ENCODE data around the gene CALCR.
"Not testable (repeated sequence)": the region's sequence is repeated elsewhere in the genome, so short reads cannot be mapped to it uniquely, and the experiment has no call there.

The CALCR gene

DNA sequence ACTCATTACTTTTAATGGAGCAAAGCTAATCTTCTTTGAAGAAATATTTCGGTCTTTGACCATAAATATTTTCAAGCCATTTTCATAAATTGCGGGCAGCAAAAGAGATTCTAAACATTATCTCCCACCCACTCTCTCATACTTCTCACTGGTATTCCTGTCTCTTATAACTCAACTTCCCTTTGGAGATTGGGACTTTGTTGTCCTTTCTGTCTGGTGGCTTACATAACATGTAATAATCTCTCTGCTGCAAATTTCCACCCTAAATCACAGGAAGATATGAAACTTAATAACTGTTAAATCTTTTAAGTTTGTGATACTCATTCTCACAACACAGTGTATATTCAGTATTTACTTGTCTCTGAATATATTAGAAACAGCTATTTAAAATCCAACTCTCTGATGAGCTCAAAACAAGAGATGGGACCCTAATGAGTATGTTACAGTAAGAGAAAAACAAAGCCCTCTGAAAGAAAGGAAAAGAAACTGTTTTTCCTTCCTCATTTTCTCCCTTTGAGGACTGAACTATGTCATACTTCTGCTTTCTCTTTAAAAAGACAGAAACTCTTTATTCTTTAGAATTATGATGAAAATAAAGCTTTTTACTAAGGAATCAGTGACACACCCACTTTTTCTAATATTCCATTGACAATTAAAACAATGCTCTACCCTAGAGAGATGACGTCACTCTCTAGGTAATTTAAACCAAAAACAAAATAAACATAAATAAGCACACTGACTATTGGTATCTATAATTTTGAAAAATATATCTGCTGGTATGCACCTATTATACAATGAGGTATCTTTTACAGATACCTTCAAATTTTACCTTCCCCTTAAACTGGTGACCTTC is 14.7 kb downstream of the CALCR start:
- DNase-seq, result no peak

DNA sequence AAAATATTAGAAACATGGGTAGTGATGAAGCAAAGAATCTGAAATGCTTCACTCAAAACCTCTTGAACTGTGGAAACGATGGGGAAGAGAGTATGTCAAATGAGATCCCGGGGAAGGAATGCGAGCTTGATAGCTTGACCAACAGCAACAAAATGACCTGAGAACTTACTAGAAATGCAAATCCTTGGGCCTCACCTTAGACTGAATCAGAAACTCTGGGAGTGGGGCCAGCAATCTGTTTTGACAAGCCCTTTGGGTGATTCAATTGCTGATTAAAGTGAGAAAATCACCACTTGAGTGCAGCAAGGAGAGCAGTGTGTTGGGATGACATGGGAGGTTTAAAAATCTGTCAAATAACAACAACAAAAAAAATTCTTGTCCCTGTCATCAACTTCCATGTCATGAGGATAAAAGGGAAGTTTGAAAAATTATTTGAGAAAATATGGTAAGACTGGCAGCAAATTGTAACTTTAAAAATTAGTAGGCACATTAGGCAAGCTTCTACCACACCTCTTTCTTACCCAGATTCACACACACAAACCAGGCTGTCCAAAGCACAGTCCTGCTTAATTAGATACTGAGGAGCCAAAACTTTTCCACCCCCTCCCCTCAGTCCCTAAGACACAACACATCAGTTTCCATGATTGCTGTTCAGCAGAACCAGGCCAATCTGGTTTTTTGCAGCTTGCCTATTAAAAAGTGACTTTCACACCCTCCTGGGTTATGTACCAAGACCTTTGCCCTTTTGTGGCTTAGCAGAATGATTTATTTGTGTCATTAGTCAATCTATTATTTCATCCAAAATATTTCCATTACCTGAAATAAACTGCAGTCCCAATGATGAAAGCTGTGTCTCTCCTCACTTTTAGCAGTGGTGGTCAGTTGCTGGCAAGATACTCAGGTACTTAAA is 15.6 kb downstream of the CALCR start:
- DNase-seq, result no peak

DNA sequence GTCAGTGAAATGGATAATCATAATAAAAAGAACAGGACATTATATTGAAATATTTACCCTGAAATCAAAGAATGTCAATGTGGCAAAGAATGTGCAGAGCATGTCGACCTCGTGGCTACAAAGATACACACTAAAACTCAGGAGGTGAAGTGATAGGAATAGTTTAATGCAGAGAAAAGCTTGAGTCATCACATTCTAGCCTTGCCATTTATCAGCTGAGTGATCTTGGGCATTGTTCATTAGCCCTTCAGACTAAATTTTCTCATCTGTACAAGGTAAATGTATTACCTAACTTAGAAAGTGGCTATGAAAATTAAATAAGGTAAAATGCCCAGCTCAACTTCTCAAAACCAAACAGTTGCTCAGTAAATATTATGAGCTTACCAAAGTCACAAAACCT is 22.6 kb downstream of the CALCR start:
- DNase-seq, result no peak

DNA sequence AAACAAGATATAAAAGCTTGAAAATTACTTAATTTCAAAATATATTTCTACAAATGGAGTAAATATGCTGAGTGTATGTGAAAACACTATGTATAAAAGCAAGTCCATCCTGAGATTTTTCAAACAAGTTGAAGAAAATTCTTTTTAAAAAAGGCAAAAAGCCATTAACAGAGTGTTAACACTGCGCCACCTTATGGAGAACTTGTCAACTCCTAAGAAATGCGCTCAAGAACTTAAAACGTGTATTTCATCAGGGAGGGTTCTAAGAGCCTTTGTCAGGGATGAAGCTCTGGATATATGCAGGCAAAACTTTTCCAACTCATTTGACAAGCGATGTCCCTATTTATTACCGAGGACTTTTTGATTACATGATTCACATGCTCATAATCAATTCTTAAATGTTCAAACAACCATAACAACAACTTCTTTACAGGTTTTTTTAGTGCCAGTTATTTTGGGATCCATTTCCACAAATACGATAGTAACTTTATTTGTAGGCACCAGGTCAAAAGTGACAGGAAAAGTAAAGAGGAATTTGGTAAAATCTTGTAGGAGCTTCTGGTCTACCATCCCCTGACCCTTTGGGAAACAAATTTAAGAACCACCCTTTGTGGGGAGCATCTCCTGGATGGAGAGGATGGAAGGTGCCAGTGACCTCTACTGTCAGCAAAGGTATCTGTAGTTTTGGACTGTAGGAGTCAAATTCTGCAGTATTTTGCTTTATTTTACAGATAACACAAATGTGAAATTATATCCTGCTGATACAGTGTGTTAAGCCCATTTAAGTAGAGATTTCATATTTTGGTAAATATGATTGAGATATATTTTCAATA is 23.2 kb downstream of the CALCR start:
- DNase-seq, result no peak

DNA sequence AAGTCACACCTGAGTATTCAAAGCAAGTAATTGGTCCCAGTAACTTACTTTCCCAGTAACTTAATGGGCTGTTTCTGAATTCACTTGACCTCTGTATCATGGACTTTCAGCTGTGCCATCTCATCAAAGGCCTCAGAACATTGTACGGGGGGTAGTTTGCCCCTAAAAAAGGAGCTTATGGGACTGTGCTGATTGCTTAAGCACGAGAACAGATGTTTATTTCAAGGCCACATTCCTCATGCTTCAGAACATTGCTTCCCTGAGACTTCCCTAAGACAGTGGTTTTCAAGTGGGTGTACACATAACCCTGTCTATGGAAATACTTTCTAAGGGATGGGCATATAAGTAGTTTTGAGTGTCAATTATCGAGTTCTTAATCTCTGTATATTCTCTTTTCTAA is 26.8 kb downstream of the CALCR start:
- no peak for DNase-seq

DNA sequence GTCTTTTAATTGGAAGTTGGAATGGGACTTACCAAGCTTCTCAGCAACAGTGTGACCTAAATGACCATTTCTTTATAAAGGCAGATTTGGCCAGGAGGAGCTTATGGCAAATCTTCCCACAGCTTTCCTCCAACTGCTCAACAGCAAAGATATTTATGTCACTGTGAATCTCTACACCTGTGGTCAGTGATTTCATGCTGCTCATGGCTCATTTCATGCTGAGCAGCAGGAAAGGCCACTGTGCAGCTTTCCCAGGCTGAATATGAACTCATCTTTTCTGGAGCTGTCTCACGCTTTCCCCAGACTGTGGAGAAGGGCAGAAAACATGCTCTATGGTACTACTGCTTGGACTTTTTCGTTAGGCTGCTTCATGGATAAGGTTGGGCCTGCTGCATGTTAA is 29.8 kb downstream of the CALCR start:
- no peak for DNase-seq

DNA sequence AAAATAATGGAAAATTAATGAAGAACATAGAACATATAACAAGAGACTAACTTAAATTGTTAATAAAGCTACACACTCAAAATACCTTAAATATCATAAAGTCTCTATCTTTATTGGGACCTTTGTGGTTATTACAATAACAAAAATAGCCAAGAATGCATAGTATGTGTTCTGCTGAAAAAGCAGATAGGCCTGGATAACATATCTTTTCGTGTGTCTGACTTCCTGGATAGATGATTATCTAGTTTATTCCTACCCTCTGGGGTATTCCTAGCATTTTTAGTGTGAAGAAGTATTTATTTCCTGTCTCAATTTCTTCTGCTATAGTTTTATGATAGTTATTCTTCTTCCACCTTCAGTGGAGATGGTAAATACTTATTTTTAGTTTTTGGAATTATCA is 36.5 kb downstream of the CALCR start:
- DNase-seq, result no peak

DNA sequence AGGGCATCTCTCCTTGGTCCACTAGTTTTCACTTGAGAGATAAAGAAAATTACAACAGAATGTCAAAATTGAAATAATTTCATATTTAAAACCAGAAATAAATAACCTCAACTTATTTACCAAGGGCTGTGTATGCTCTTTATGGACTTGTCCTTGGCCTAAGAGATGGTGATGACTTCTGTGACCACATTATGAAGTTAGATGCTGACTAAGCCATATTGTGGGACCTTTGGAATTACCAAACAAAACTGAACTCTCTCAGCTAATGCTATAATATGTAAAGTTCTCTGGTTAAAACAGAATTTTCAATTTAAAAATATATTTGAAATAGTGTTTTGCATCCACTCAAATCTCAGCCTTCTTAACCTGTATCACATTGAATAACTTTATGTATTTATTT is 38.9 kb downstream of the CALCR start:
- no peak for DNase-seq

DNA sequence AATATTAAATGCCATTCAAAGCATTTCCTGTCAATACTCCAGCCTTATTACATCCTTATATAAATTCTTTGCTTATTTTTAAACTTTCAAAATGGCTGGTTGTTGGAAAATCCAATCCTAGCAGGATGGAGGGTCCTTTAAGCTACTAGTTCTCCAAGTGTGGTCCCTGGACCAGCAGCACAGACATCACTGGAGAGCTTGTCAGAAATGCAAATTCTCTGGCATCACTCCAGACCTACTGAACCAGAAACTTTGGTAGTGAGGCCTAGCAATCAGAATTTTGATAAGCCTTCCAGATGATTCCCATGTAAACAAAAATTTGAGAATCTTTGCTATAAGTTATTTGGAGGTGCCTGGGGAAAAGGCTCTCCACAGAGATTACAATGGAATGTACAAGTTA is 43.8 kb downstream of the CALCR start:
- no peak for DNase-seq

DNA sequence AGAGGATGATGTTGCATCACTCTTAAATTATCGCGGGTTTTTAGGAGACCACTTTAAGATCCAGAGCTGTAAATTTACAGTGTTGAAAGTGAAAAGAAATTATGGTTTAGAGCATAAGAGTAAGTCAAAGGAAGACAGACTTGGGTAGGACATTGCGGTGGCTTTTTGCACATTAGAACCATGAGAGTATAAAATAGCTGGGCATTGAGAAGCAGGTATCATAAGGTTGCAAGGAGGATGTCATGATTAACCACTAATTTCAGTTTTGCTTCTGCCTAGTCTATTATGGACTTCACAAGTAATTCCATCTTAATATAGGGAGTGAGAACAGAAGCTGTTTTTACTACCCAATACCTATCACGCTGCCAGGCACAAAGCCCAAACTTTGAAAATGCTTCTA is 57.7 kb downstream of the CALCR start:
- DNase-seq, result no peak

DNA sequence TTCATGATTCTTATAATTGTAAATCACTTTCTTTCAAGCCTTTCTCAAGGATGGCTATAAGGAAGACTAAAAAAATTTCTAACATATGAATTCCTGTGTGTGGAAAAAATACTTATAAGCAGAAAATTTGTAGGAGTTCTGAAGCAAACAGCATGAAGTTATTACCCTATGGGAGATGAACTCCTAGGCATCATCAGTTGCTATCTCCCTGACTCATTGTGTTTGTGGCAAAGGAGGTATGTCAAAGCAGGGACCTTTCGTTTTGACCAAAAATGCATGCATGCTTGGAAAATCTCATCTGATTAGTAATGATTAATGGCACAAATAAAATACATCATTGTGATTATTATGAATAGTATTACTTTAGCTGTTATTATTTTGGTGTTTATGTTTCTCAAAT is 59.4 kb downstream of the CALCR start:
- no peak for DNase-seq

DNA sequence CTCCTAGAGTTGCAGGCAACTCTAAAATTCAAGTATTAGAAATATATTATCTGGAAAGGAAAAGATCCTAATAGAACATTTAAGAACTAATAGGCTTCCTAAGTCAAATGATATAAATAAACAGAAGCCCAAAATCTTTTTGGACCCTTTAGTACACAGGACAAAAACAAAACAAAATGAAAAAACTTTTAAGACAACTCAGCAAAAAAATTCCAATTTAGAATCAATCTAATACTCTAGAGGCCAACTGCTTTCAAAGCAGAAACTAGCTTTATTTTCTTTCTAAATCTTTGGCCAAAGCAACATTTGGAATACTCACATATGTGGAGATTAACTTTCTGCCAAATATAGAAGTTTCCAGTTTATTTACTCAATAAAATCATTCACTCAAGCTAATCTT is 65.2 kb downstream of the CALCR start:
- DNase-seq, result no peak

DNA sequence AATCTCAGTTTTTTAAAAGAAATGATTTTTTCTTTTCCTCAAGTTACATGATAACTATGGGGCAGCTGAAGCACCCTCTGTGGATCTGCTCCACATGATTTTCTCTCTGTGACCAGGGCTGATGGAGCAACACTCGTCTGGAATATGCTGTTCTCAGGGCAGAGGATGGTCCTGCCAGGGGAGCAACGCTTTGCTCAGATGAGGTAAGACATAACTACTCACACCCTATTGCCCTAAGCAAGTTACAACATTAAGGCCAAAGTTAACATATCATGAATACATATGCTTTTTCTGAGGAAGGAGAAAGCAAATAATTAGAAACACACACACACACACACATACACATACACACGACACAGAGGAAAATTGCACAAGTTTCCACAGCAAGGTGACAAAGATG is 71.4 kb downstream of the CALCR start:
- DNase-seq, result no peak

DNA sequence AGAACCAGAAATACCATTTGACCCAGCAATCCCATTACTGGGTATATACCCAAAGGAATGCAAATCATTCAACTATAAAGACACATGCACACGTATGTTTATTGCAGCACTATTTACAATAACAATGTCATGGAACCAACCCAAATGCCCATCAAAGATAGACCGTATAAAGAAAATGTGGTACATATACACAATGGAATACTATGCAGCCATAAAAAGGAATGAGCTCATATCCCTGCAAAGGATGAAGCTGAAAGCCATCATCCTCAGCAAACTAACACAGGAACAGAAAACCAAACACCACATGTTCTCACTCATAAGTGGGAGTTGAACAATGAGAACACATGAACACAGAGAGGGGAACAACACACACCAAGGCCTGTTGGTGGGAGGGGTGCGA is 82.7 kb downstream of the CALCR start:
- not testable (repeated sequence) for DNase-seq

DNA sequence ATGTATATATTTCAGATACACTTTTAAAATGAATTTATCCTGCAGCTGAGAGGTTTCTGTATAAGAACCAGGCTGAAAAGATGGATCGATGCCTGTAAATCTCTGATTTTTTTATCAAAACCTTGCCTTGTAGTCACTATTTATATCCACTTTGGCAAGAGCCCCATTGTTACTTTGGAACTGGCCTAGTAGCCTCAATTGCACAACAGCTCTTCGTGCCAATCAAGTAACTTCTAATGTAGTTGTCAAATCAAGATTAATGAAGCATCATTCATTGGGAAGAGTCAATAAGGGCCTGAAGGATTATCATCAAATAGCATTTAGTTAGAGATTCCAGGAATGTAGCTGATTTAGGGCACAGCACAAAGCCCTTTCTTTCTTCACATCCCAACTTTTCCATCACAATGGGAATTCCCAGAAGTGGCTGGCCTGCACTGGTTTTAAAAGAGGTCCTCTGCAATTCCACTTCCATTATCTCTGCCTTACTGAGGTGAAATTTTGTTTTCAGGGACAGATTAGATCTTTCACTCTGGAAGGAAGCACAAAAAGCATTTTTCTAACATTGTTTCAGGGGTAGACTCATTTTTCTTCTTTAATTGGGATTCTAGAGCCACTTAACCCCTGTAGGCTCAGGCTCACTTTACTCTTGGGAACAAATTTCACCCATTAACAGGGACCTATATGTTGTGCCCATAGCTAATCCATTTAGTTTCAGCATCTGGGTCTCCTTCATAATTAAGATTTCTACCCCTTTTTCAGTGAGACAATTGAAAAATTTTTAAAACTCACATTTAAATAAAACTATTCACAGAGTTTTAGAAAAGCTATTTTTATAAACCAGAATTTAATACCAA is 97.8 kb downstream of the CALCR start:
- DNase-seq, result no peak

DNA sequence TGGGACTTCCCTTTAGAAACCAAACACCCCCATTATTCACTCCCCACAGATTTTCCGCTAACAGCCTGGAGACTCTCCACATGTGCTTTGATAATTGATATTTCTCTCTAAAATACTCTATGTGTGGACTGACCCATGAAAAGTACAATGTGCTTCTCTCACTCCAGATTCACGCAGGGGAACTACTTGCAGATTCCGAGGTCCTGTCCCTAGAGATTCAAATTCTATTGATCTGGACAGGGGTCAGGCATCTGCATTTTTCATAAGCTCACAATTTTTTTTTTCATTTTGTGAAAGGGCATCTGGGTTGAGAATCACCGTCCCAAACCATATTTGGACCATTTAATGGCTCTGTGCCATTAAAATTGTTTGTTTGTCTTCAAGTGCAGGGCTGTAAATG is 98.7 kb downstream of the CALCR start:
- no peak for DNase-seq

DNA sequence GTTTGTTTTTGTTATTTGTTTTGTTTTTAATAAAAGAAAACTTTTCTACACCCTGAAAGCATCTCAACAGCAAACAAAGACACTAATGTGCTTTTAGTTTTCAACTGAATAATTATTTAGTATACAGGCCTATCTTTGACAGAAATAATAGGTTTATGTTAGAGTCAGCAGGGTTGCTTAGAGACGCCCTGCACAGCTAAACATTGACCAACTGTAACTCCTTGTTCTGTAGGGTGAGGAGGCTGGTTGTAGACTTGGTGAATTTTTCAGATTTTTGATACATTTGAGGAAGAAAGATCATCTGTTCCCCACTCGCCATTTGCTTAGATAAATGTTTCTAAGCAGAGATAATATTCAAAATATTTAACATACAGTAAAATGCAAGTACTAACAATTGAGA is 103.1 kb downstream of the CALCR start:
- DNase-seq, result no peak

DNA sequence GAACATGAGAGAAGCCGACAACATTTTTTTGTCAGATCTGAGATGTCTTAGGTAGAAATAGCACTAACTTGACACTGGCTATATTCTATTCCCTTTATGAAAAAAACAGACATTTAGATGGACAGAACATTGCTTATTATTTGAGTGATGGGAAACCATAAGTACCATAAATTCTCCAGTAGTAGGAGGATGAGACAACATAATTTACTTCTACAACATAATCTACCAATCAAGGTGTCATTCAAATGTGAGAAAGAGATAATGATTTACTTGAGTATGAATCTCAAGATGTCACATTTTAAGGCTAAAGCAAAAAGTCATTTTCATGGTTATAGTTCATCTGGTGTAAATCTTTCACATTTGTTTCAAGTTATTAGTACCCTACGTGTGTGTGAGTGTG is 110.8 kb downstream of the CALCR start:
- no peak for DNase-seq

DNA sequence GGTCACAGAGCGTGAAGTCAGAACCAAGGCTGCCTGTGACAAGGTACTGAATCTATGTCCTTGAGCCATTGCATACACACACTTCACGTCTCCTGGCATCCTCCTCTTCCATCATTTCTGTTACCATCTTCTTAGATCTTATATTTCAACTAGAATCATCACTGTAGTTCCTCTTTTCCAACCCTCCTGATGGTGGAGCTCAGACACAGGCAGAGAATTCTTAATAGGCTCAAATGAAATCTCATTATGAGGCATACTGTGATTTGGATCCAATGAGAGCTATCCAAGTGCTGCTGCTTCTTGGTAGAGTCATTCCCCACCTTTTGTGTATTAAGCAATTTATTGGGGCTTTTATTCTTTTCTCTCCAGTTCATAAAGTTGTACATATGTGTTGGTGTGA is 113.2 kb downstream of the CALCR start:
- no peak for DNase-seq

DNA sequence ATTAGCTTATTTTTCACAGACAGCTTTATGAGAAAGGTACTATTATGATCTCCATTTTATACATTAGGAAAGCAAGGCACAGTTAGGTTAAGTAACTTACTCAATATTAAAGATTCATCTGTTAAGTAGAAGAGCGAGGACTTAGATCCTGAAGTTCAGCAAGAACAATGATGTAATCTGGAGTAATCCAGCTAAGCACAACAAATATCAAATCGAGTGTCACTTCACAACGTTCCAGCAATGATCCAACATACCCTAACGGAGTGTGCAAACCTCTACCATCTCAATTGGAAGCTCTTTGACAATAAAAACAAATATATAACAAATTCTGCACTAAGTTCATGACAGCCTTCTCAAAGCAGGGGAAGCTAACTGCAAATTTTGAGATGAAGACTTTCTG is 121.3 kb downstream of the CALCR start:
- DNase-seq, result no peak

DNA sequence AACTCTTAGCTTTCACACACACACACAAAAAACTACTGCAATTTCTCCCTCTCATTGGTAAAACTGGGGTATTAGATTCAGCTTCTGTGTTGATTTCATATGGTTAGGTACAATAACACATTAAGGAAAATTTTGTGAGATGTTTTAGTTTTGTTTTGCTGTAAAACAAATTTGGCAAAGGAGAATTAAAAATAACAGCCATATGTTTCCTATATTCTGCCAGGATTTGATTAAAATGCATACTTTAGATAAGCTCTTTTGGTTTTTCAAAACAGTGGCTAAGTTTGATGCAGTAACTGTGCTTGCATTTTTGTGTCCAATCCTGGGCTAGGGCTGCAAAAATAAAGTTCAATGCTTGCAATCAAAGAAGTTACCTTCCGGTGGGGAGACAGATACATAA is 126.3 kb downstream of the CALCR start:
- no peak for DNase-seq

DNA sequence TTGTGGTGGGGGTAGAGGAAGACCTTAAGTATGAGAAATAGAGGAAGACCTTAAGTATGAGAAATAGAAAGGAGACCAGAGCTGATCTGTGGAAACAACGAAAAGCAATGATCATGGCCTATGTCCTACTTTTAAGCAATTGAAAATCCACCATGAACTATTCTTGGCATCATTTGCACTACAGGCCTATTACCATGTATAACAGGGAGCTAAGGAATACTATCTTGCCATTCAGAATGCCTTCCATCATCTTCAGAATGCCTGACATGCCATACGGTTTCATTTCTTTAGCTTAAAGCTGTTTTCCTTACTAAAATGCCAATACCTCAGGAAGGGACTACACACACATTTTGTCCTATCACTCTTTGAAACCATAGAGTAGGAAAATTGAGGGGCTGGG is 127.0 kb downstream of the CALCR start:
- DNase-seq, result no peak
